Measurements from ENCODE around the gene NEO1.

- TF ChIP-seq CTCF (IDR thresholded peaks at IDR 0.05; ENCODE audit: low read length) (no peak), EZH2 (IDR thresholded peaks at IDR 0.05; ENCODE audit: borderline replicate concordance, low read length) (no peak)
These were observed 1.1 kb downstream of the NEO1 start for GRCh38 chr15:73053398-73053723.

Measured in OCI-LY1 (cell line).